IMR-90 (cell line): ENCODE results near the gene PITPNC1.

Experiments used
- CEBPB ChIP-seq: IDR thresholded peaks from 2 replicates; pipeline ENCODE4 v1.6.1; 2012; ENCODE audit warnings: low read depth, low read length, improper control_type of control experiment
- CTCF ChIP-seq: conservative IDR thresholded peaks from 2 replicates; pipeline ENCODE4 v1.5.1; 2012; ENCODE audit warnings: mild to moderate bottlenecking, low read depth, low read length, improper control_type of control experiment
- ELK1 ChIP-seq: fragments of 150-350 bp; IDR thresholded peaks from 2 replicates; pipeline ENCODE4 v1.6.1; 2016; ENCODE audit warnings: low read depth, mild to moderate bottlenecking, low read length, moderate library complexity, borderline replicate concordance
- MXI1 ChIP-seq: IDR thresholded peaks from 2 replicates; pipeline ENCODE4 v1.6.1; 2012; ENCODE audit warnings: low read depth, mild to moderate bottlenecking, low read length, moderate library complexity, borderline replicate concordance
- POLR2A ChIP-seq: IDR thresholded peaks from 2 replicates; pipeline ENCODE4 v1.6.1; 2012; ENCODE audit warnings: mild to moderate bottlenecking, low read depth, low read length
- RAD21 ChIP-seq: IDR thresholded peaks from 2 replicates; pipeline ENCODE4 v1.6.1; 2012; ENCODE audit warnings: low read length, improper control_type of control experiment
- RCOR1 ChIP-seq: IDR thresholded peaks from 2 replicates; pipeline ENCODE4 v1.6.1; 2012; ENCODE audit warnings: mild to moderate bottlenecking, low read length, improper control_type of control experiment; ENCODE audit not compliant: insufficient replicate concordance
- RFX5 ChIP-seq: IDR thresholded peaks from 2 replicates; pipeline ENCODE4 v1.8.0; 2012; ENCODE audit warnings: low read depth, mild to moderate bottlenecking, low read length, moderate library complexity
- SMC3 ChIP-seq: fragments of 150-350 bp; IDR thresholded peaks from 2 replicates; pipeline ENCODE4 v1.6.1; 2016; ENCODE audit warnings: low read depth, mild to moderate bottlenecking, antibody characterized with exemption, low read length, moderate library complexity

GRCh38 chr17:67401106-67401505 is 24.0 kb downstream of the PITPNC1 start:
- TF ChIP-seq CTCF (no peak), RAD21 (no peak), CEBPB (no peak), SMC3 (no peak), ELK1 (no peak), MXI1 (no peak), RCOR1 (no peak), POLR2A (no peak), RFX5 (no peak)
